ENCODE data around the gene KANSL2.

DNA sequence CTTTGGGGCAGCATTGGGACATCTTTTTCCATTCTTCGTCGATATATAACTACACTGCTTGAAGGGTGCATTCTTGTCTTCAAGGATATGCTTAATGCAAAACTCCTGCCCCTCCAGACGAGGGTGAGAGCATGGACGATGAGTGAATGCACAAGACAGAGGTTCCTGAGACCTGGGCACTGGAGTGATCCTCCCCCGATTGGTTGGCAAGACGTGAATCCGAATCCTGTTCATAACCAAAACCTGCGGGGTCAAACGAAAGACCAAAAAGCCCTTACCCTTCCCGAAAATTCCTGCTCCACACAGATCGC lies 684 bp downstream of the KANSL2 start:
- TF ChIP-seq EZH2 (IDR thresholded peaks at IDR 0.05) = no peak
- TF ChIP-seq POLR2AphosphoS5 (IDR thresholded peaks at IDR 0.05; ENCODE audit: borderline replicate concordance, low read depth, low read length) = no peak
- no peak for TF ChIP-seq FOXP2 (optimal IDR thresholded peaks at IDR 0.05; ENCODE audit: control extremely low read depth, extremely low read length, insufficient read depth)

Data from SK-N-MC (cell line).